ENCODE measurements around the gene PLEKHN1.

GRCh38 chr1:918353-918752 lies 47.9 kb upstream of the PLEKHN1 start:
- TF ChIP-seq CTCF (IDR thresholded peaks at IDR 0.05; ENCODE audit: extremely low read depth in 1 of 2, insufficient read depth in 1 of 2, low read depth in 1 of 2, low read length in 2 of 2), result no peak
- TF ChIP-seq EZH2 (IDR thresholded peaks at IDR 0.05; ENCODE audit: borderline replicate concordance, low read depth, low read length, severe bottlenecking), result no peak
- TF ChIP-seq POLR2A (IDR thresholded peaks at IDR 0.05; ENCODE audit: low read depth, low read length), result no peak
- no peak for TF ChIP-seq POLR2AphosphoS5 (IDR thresholded peaks at IDR 0.05; ENCODE audit: insufficient read depth, low read depth, low read length)
- TF ChIP-seq GATA2 (IDR thresholded peaks at IDR 0.05; ENCODE audit: insufficient read depth, insufficient read length, low read depth, low read length), result no peak
- TF ChIP-seq MAX (IDR thresholded peaks at IDR 0.05; ENCODE audit: insufficient read depth, insufficient read length), result no peak

All from endothelial cell of umbilical vein (primary cell).